Thoracic aorta endothelial cell (primary cell): ENCODE measurements around the gene DISP3. TPM values are rescaled to one million over a fixed set of nuclear protein-coding genes. Genes with fewer than 3 reads are reported as not detected.

Experiments used
- total RNA-seq: library from RNA; depleted of rRNA; stranded (reverse); fragments of >200 nt; gene quantifications from 2 replicates; pipeline ENCODE4 v1.2.3, GENCODE V29; 2012

Gene DISP3
- total RNA-seq = 0.07 and 0.13 TPM in 2 replicates

GRCh38 chr1:11478571-11479374 is at the start of gene DISP3:
TSS of gene DISP3 (plus strand) at chr1:11479155. CDS start at chr1:11500993, 21,838 bp downstream.

Other genes starting within 250 kb of the DISP3 start
- 54.0 and 65.8 TPM in 2 replicates for gene MTOR, start 216.6 kb upstream of the DISP3 start, total RNA-seq
- gene UBIAD1, start 206.0 kb upstream of the DISP3 start, total RNA-seq = 10.0 and 12.6 TPM in 2 replicates
- 0.40 and 0.50 TPM in 2 replicates for gene FBXO2, start 175.3 kb downstream of the DISP3 start, total RNA-seq
- gene FBXO44, start 175.7 kb downstream of the DISP3 start, total RNA-seq = 5.2 and 8.4 TPM in 2 replicates
- gene FBXO6, start 185.0 kb downstream of the DISP3 start, total RNA-seq = 1.3 and 2.2 TPM in 2 replicates
- 24.2 and 27.4 TPM in 2 replicates for gene MAD2L2, start 202.0 kb downstream of the DISP3 start, total RNA-seq
- gene DRAXIN, start 212.6 kb downstream of the DISP3 start, total RNA-seq = 0.50 and 0.93 TPM in 2 replicates